PC-9 (cell line): ENCODE data around the gene PSPN.

Experiments
- EZH2 ChIP-seq: fragments of 200-600 bp; sonication (generic); IDR thresholded peaks from 2 replicates; pipeline ENCODE4 v1.8.0; 2017; ENCODE audit warnings: antibody characterized with exemption, low read depth
- TF ChIP-seq, protein P1 (sequence below): fragments of 200-600 bp; sonication (generic); conservative IDR thresholded peaks from 2 replicates; pipeline ENCODE4 v1.6.1; 2017; ENCODE audit warnings: mixed run types, antibody characterized with exemption, mild to moderate bottlenecking, moderate library complexity

DNA sequence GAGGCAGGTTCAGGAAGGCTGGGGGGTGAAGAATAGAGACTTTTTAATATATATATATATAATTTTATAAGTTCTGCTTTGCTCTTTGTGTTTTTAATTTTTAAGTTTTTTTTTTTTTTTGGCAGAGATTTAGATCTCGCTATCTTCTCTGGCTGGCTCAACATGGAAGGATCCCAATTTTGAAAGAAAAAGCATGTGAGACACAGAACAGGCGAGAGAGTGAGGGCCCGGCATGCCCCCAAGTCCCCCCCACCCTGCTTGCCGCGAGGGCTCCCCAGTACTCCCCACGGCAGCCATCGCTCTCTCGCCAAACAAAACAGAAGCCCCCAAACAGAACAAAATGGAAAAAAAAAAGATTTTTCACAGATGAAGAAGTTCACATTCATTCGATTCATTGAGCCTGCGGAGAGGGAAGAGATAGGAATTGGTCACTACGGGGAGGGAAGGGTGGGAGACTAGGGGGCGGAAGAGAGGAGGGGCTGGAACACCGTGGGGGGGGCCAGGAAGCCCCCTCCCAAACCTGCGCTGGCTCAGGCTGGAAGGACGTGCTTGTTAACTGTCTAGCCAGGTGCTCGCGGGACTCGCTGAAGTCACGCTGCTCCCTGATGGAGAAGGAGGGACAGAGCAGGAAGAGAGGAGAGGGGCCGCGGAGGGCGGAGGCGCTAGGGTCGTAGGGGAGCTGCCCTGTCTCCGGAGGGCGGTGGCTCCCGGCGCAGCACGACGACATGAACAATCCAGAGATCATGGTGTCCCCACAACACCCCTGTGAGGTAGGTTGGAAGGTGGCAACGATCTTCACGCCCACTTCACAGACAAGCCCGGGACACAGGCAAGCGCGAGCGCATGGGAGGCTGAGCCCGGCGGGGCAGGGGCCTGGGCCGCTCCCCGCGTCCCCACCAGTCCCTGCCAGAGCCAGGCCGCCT lies 38.2 kb upstream of the PSPN start:
- TF ChIP-seq, protein P1, sequence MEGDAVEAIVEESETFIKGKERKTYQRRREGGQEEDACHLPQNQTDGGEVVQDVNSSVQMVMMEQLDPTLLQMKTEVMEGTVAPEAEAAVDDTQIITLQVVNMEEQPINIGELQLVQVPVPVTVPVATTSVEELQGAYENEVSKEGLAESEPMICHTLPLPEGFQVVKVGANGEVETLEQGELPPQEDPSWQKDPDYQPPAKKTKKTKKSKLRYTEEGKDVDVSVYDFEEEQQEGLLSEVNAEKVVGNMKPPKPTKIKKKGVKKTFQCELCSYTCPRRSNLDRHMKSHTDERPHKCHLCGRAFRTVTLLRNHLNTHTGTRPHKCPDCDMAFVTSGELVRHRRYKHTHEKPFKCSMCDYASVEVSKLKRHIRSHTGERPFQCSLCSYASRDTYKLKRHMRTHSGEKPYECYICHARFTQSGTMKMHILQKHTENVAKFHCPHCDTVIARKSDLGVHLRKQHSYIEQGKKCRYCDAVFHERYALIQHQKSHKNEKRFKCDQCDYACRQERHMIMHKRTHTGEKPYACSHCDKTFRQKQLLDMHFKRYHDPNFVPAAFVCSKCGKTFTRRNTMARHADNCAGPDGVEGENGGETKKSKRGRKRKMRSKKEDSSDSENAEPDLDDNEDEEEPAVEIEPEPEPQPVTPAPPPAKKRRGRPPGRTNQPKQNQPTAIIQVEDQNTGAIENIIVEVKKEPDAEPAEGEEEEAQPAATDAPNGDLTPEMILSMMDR = no peak
- no peak for TF ChIP-seq EZH2
